NCI-H2196 (cell line): Measurements from ENCODE around the gene PRKN.

Experiments used
- DNase-seq: peaks from one replicate; lab custom pipeline; 2025; ENCODE audit not compliant: unreplicated experiment; lab: John Stamatoyannopoulos, UW

PRKN gene

GRCh38 chr6:161482517-161482858 is 1245.1 kb downstream of the PRKN start:
- DNase-seq, result no peak

GRCh38 chr6:161481786-161482516 is 1245.6 kb downstream of the PRKN start:
- DNase-seq, result no peak

- DNase-seq, result no peak
Measured at GRCh38 chr6:161480421-161481155, 1247.0 kb downstream of the PRKN start.

- no peak for DNase-seq
Measured at GRCh38 chr6:161479376-161479775, 1248.2 kb downstream of the PRKN start.

- no peak for DNase-seq
Measured at GRCh38 chr6:161477876-161478425, 1249.6 kb downstream of the PRKN start.

- DNase-seq, result no peak
Measured at GRCh38 chr6:161476711-161477110, 1250.9 kb downstream of the PRKN start.

- DNase-seq, result no peak
Measured at GRCh38 chr6:161465403-161465802, 1262.2 kb downstream of the PRKN start.

- no peak for DNase-seq
Measured at GRCh38 chr6:161463071-161463470, 1264.5 kb downstream of the PRKN start.

GRCh38 chr6:161462148-161462547 is 1265.4 kb downstream of the PRKN start:
- no peak for DNase-seq

- no peak for DNase-seq
Measured at GRCh38 chr6:161459008-161459615, 1268.5 kb downstream of the PRKN start.

- no peak for DNase-seq
Measured at GRCh38 chr6:161458201-161458951, 1269.2 kb downstream of the PRKN start.

- DNase-seq, result no peak
Measured at GRCh38 chr6:161455848-161456247, 1271.7 kb downstream of the PRKN start.

- no peak for DNase-seq
Measured at GRCh38 chr6:161453558-161453957, 1274.0 kb downstream of the PRKN start.

- DNase-seq, result no peak
Measured at GRCh38 chr6:161452241-161452640, 1275.3 kb downstream of the PRKN start.

- DNase-seq, result no peak
Measured at GRCh38 chr6:161449521-161449920, 1278.0 kb downstream of the PRKN start.

GRCh38 chr6:161446949-161447348 is 1280.6 kb downstream of the PRKN start:
- DNase-seq, result no peak

- no peak for DNase-seq
Measured at GRCh38 chr6:161446296-161446925, 1281.2 kb downstream of the PRKN start.

- no peak for DNase-seq
Measured at GRCh38 chr6:161445021-161445799, 1282.4 kb downstream of the PRKN start.

GRCh38 chr6:161444464-161444863 is 1283.1 kb downstream of the PRKN start:
- no peak for DNase-seq

GRCh38 chr6:161443848-161444247 is 1283.7 kb downstream of the PRKN start:
- no peak for DNase-seq
